ENCODE results near the gene SEMA4G. TPM values are rescaled to one million over a fixed set of nuclear protein-coding genes. Genes with fewer than 3 reads are reported as not detected.

Gene SEMA4G
- total and polyA plus RNA-seq, 2 experiments from 2014 or later, result 5.3 to 8.5 TPM

DNA sequence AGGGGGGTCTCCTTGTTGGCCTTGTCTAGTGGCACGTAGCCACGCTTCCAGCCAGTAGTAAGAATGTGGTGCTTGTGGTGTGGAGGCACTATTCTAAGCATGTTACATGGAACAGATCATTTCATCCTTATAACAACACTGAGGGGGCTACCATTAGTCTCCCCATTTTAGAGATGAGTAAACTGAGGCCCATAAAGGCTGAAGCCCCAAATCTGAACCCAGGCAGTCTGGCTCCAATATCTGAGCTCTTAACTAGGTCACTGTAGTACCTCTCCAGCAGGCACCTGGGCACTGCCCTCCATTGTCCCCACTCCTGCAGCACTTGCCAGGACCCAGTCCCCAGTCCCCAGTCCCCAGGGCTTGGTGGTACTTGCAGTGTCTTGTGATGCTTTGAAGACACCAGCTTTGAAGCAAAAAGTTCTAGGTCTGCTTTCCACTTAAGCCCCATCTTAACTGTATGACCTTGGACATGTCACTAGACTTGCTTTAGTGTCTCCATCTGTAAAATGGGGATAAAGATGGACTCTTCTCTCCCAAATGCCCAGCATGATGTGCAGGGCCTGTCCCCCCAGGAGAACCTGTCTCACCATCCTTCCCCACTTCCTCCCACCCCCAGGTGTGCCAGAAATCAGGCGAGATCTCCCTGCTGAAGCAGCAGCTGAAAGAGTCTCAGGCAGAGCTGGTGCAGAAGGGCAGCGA is 36.7 kb downstream of the SEMA4G start:
- Mint-ChIP-seq H3K27ac (no peak overlapping the region), H3K4me1 (peaks cover 13% of the 10 kb centered on the region), H3K4me3 (no peak overlapping the region; the same call in 2 of the 3 replicates), H3K27me3 (ENCODE audit: insufficient read depth, low read depth, poor library complexity) (peaks cover 8% of the 10 kb centered on the region), H3K36me3 (ENCODE audit: low read depth) (peaks cover 37% of the 10 kb centered on the region), H3K9me3 (no peaks in the 10 kb centered on the region; the same call in 2 of the 3 replicates)
- Histone ChIP-seq H3K27me3 (ENCODE audit: insufficient read depth) (no peaks in the 10 kb centered on the region), H4K20me1 (replicated peaks; ENCODE audit: insufficient read depth) (0 out of 2 replicates have a peak, but pooled peaks cover 7% of the 10 kb centered on the region), H3K79me2 (replicated peaks; ENCODE audit: insufficient read depth) (peaks cover 9% of the 10 kb centered on the region), H3K27ac (ENCODE audit: low read depth) (no peak overlapping the region), H3K4me2 (no peak overlapping the region), H3K4me3 (no peak overlapping the region), H3K4me1 (ENCODE audit: insufficient read depth) (peaks cover 4% of the 10 kb centered on the region), H3F3A (replicated peaks; ENCODE audit: low read depth) (0 out of 2 replicates have a peak, but pooled peaks cover 3% of the 10 kb centered on the region), H3K36me3 (ENCODE audit: insufficient read depth) (no peaks in the 10 kb centered on the region; the same call in 1 of the 2 replicates), H3K9me2 (ENCODE audit: insufficient read depth) (no peaks in the 10 kb centered on the region), H2AFZ (no peak overlapping the region)
- TF ChIP-seq NANOG (IDR thresholded peaks at IDR 0.05; ENCODE audit: borderline replicate concordance) (no peak), ZNF331 (CRISPR knock-in tag; IDR thresholded peaks at IDR 0.05; ENCODE audit: low read depth) (no peak), EZH2 (IDR thresholded peaks at IDR 0.05; ENCODE audit: low read depth, unreplicated experiment) (no peak), JUNB (IDR thresholded peaks at IDR 0.05; ENCODE audit: unreplicated experiment) (no peak), EZH2phosphoT487 (IDR thresholded peaks at IDR 0.05; ENCODE audit: unreplicated experiment) (no peak)
- TF ChIP-seq, protein P1, sequence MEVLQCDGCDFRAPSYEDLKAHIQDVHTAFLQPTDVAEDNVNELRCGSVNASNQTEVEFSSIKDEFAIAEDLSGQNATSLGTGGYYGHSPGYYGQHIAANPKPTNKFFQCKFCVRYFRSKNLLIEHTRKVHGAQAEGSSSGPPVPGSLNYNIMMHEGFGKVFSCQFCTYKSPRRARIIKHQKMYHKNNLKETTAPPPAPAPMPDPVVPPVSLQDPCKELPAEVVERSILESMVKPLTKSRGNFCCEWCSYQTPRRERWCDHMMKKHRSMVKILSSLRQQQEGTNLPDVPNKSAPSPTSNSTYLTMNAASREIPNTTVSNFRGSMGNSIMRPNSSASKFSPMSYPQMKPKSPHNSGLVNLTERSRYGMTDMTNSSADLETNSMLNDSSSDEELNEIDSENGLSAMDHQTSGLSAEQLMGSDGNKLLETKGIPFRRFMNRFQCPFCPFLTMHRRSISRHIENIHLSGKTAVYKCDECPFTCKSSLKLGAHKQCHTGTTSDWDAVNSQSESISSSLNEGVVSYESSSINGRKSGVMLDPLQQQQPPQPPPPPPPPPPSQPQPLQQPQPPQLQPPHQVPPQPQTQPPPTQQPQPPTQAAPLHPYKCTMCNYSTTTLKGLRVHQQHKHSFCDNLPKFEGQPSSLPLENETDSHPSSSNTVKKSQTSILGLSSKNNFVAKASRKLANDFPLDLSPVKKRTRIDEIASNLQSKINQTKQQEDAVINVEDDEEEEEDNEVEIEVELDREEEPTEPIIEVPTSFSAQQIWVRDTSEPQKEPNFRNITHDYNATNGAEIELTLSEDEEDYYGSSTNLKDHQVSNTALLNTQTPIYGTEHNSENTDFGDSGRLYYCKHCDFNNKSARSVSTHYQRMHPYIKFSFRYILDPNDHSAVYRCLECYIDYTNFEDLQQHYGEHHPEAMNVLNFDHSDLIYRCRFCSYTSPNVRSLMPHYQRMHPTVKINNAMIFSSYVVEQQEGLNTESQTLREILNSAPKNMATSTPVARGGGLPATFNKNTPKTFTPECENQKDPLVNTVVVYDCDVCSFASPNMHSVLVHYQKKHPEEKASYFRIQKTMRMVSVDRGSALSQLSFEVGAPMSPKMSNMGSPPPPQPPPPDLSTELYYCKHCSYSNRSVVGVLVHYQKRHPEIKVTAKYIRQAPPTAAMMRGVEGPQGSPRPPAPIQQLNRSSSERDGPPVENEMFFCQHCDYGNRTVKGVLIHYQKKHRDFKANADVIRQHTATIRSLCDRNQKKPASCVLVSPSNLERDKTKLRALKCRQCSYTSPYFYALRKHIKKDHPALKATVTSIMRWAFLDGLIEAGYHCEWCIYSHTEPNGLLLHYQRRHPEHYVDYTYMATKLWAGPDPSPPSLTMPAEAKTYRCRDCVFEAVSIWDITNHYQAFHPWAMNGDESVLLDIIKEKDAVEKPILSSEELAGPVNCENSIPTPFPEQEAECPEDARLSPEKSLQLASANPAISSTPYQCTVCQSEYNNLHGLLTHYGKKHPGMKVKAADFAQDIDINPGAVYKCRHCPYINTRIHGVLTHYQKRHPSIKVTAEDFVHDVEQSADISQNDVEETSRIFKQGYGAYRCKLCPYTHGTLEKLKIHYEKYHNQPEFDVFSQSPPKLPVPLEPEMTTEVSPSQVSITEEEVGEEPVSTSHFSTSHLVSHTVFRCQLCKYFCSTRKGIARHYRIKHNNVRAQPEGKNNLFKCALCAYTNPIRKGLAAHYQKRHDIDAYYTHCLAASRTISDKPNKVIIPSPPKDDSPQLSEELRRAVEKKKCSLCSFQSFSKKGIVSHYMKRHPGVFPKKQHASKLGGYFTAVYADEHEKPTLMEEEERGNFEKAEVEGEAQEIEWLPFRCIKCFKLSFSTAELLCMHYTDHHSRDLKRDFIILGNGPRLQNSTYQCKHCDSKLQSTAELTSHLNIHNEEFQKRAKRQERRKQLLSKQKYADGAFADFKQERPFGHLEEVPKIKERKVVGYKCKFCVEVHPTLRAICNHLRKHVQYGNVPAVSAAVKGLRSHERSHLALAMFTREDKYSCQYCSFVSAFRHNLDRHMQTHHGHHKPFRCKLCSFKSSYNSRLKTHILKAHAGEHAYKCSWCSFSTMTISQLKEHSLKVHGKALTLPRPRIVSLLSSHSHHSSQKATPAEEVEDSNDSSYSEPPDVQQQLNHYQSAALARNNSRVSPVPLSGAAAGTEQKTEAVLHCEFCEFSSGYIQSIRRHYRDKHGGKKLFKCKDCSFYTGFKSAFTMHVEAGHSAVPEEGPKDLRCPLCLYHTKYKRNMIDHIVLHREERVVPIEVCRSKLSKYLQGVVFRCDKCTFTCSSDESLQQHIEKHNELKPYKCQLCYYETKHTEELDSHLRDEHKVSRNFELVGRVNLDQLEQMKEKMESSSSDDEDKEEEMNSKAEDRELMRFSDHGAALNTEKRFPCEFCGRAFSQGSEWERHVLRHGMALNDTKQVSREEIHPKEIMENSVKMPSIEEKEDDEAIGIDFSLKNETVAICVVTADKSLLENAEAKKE (CRISPR knock-in tag; IDR thresholded peaks at IDR 0.05), result no peak
- TF ChIP-seq, protein P2, sequence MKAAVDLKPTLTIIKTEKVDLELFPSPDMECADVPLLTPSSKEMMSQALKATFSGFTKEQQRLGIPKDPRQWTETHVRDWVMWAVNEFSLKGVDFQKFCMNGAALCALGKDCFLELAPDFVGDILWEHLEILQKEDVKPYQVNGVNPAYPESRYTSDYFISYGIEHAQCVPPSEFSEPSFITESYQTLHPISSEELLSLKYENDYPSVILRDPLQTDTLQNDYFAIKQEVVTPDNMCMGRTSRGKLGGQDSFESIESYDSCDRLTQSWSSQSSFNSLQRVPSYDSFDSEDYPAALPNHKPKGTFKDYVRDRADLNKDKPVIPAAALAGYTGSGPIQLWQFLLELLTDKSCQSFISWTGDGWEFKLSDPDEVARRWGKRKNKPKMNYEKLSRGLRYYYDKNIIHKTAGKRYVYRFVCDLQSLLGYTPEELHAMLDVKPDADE (IDR thresholded peaks at IDR 0.05), result no peak
- DNase-seq (ENCODE audit: low spot score) (no peak), ATAC-seq (no peak)
